HG02943 (cell line): ENCODE results near the gene MRPS34.

Experiments
- ATAC-seq: cut with Tn5 transposase; IDR thresholded peaks from one replicate; pipeline ENCODE4 v1.9.1; 2021; ENCODE audit warnings: mild to moderate bottlenecking, low read depth, moderate library complexity; ENCODE audit not compliant: unreplicated experiment

Gene MRPS34

DNA sequence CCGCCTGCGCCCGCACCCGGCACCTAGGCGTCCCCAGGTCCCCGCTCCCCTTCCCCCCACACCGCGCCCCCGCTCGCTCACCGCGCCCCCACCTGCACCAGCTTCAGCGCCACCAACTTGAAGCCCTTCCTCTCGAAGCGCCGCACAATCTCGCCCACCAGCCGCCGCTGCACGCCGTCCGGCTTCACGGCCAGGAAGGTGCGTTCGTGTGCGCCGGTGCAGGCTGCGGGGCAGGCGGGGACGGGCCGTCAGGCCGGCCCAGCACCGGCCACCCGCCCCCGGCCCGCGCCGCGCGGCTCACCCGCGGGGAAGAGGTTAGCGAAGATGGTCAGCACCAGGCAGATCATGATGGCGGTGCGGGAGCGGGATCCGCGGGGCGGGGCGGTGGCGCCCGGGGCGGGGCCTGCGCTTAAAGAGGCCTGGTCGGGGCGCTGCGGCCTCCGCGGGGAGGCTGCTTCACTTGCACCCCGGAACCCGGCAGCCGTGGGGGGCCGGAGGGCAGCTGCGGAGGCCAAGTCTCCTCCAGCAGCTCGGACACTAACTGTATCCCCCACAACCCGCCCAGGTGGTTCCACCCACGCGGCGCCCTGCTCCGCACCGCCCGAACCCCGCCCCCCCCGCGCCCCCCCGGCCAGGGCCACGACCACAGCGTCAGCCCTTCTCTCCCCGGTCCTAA is 1.6 kb downstream of the MRPS34 start, which contains the start of gene NME3:
NME3 (minus strand) TSS at position 356 of the 676 bp plus-strand sequence; CDS start at position 347, 9 bp downstream.
- no peak for ATAC-seq

DNA sequence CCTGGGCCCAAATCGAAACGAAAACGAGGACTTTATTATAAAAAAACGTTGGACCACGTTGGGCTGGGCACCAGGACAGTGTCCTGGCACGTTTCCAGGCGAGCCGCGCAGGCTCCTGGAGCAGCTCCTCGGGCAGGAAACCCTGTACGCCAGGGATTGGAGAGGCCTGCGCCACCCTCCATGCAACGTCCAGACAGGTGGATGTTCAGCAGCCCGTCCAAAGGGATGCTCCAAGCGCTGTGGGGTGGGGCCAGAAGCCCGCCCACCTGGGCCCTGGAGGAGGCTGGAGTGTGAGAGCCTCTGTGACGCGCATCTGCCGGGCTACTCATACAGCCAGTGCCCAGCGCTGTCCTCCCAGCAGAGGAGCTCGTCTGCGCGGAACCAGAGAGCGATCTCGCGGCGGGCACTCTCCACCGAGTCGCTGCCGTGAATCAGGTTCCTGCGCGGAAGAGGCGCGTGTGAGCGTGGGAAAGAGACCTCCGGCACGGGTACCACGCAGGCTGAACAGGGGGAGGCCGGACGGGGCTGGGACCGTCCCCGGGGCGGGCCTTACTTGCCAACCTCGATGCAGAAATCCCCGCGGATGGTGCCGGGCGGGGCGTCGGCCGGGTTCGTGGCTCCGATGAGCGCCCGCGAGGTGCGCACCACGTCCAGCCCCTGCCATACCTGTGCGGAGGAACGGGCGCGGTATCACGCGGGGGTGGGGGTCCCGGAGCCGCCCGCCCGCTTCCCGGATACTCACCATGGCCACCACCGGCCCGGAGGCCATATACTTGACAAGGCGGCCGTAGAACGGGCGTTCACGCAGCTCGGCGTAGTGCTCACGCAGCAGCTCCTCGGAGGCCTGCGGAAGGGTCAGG is 2.4 kb downstream of the MRPS34 start:
- no peak for ATAC-seq

DNA sequence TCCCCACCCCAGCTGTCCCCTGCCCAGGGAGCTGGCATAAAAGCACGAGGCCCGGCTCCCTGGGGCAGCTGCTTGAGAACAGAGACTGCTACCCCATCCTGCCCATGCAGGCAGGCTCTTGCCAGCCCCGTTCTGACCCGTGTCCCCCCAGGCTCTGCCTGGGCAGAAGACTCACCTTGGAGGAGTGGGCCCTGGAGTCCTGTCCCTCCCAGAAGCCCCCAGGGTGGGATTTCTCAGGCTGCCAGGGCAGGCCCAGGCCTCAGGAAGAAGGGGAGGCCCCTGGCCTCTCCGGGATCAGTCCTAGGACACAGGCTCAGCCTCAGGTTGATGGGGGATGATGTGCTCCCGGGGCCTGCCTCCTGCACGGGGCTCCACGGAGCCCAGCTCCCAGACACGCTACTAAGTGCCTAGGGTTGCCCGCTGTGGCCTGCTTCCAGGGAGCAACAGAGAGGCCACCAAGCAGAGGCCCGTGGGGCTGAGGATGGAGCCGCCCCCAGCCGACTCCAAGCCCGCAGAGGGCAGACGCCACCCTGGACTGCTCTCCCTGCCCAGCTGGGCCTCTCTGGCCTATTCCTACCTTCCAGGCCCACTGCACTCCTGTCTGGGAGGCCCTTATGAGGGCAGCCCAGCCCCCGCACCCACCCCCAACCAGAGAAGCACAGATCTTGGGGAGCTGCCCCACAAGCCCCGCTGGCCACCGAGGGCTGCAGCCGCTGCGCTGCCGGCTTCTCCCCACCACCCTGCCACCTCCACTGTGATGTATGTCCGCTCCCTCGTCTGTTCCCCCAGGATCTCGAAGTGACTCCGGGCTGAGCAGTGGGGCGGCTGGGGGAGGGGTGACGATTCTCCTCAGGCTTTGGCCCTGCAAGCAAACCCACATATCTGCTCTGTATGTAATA is 3.3 kb downstream of the MRPS34 start:
- ATAC-seq = no peak

DNA sequence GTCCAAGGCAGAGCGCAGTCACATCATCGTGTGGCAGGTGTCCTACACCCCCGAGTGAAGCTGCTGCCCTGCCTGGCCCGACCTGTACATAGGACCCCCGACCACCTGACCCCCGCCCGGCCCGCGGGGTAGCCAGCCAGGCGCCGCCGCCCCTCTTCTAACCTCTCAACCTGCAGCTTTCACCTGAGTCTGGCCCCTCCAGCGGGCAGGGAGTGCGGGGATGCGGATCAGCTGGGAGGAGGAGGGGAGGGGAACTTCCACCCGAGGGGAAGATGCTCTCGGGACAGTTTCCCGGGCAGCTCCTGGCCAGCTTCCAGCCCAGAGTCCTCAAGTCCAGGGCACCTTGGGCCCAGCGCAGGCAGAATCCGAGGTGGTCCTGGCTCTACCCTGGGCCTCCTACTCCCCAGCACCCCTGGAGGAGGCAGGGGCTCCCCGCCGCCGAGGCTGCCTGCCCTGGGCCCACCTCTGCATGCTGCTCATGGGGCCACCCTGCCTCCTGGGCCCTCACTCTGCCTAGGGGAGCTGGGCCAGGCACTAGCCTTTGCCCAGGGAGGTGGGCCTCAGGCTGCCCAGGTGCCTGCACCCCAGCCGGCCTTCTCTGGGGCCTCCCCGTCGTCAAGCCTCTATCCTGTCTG is 4.0 kb downstream of the MRPS34 start:
- ATAC-seq = no peak

DNA sequence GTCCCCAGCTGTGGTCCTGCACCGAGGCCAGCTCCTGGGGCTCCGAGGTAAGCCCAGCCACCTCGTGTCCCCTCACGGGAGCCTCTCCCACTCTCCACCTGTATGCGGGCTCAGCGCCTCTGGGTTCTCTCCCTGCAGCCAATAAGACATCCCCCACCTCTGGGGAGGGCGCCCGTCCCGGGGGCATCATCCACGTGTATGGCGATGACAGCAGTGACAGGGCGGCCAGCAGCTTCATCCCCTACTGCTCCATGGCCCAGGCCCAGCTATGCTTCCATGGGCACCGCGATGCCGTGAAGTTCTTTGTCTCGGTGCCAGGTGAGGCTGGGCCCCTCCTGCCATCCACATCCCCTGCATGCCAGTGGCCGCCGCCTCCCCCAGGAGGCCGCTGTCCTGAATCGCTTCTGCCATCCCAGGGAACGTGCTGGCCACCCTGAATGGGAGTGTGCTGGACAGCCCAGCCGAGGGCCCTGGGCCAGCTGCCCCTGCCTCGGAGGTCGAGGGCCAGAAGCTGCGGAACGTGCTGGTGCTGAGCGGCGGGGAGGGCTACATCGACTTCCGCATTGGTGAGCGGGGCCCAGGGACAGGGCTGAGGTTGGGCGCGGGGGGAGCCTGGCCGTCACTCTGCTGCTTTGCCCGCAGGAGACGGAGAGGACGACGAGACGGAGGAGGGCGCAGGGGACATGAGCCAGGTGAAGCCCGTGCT is 4.7 kb downstream of the MRPS34 start:
- no peak for ATAC-seq

DNA sequence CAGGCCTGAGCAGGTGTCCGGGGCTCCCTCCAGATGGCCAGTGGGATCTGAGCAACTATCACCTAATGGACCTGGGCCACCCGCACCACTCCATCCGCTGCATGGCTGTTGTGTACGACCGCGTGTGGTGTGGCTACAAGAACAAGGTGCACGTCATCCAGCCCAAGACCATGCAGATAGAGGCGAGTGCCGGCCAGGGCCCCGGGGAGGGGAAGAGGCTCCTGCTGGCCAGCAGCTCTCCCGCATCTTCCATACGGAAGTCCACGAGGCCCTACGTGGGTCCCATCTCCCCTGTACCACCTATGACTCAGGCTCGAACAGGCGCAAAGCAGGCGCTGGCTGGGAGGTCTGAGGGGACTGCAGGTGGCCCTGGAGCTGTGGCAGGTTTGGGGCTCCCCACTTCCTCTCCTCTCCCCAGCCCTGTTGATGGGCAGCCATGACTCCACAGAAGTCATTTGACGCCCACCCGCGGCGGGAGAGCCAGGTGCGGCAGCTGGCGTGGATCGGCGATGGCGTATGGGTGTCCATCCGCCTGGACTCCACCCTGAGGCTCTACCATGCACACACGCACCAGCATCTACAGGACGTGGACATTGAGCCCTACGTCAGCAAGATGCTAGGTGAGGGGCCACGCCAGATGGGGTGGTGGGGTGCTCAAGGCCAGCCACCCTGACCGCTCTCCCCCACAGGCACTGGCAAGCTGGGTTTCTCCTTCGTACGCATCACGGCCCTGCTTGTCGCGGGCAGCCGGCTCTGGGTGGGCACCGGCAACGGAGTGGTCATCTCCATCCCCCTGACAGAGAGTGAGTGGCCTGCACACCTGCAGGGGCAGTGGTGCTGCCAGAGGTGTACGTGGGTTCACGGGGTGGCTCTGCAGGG is 5.6 kb downstream of the MRPS34 start:
- ATAC-seq = no peak

DNA sequence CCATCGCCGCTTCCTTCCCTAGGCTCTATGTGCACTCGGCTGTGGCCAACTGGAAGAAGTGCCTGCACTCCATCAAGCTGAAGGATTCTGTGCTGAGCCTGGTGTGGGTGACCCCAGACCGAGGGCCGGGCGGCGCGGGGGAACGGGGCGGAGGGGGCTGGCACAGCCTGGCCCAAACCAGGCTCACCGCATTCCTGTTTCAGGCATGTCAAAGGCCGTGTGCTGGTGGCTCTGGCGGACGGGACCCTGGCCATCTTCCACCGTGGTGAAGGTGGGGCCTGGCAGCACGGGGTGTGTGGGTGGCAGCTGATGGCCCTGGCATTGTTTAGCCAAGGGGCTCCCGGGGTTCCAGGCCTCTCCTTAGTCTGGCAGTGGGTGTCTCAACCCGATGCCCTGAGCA is 6.2 kb downstream of the MRPS34 start:
- no peak for ATAC-seq

DNA sequence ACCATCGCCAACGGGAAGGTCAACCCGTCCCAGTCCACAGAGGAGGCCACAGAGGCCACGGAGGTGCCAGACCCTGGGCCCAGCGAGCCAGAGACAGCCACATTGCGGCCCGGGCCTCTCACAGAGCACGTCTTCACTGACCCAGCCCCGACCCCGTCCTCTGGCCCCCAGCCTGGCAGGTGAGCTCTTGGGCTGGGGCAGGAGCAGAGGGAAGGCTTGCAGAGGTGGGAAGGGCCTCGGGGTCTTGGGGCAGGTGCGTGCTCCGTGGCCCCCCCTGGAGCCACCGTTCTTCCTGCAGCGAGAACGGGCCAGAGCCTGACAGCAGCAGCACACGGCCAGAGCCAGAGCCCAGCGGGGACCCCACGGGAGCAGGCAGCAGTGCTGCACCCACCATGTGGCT is 6.7 kb downstream of the MRPS34 start:
- ATAC-seq = no peak

DNA sequence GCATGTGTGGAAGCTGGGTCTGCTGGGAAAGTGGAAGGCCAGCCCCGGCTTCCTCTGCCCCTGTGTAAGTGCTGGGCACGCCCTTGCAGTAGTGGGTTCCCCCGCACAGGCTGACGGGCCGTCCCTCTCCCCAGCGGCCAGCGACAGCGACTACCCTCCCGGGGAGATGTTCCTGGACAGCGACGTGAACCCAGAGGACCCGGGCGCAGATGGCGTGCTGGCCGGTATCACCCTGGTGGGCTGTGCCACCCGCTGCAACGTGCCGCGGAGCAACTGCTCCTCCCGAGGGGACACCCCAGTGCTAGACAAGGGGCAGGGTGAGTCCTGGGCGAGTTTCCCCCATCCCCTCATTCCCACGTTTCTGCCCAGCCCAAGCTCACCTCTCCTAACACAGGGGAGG is 7.1 kb downstream of the MRPS34 start:
- ATAC-seq = no peak

DNA sequence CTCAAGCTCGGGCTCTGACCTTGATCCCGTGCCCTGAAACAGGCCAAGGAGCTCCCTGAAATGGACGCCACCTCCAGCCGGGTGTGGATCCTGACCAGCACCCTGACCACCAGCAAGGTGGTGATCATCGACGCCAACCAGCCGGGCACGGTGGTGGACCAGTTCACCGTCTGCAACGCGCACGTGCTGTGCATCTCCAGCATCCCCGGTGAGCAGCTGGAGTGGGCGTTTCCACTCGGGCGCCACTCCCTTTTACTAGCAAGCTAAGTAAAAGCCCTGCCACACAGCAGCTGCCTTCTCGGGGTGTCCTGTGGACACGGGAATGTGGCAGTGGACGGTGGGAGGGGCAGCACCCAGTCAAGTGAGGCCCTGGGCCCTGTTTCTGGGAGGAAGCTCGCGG is 8.0 kb downstream of the MRPS34 start:
- no peak for ATAC-seq

DNA sequence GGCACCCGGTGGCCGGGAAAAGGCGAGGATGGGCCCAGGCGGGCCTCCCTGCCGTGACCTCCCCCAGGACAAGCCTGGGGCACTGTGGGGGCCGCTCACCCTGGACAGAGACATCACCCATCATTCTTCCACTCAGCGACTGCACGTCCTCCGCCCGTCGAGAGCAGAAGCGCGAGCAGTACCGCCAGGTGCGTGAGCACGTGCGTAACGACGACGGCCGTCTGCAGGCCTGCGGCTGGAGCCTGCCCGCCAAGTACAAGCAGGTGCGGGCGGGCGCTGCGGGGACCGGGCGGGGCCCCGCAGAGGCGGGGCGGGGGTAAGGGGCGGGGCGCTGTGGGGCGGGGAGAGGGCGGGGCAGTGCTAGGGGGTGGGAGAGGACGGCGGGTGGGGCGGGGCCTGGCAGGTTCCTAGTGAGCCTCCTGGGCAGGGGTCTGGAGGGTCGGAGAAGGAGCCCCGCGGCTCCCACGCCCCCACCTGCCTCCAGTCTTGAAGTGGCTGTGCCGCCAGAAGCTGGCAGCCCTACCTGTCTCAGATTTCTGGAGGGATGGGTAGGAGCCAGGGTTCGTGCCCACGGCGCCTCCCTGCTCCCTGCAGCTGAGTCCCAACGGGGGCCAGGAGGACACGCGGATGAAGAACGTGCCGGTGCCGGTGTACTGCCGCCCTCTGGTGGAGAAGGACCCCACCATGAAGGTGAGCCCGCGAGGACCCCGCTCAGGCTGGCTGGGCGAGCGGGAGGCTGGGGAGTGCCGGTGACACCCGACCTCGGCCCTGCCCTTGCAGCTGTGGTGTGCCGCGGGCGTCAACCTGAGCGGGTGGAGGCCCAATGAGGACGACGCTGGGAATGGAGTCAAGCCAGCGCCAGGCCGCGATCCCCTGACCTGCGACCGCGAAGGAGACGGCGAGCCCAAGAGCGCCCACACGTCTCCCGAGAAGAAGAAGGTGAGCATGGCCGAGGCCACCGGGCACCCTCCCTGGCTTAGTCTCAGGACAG is 9.1 kb downstream of the MRPS34 start:
- no peak for ATAC-seq

DNA sequence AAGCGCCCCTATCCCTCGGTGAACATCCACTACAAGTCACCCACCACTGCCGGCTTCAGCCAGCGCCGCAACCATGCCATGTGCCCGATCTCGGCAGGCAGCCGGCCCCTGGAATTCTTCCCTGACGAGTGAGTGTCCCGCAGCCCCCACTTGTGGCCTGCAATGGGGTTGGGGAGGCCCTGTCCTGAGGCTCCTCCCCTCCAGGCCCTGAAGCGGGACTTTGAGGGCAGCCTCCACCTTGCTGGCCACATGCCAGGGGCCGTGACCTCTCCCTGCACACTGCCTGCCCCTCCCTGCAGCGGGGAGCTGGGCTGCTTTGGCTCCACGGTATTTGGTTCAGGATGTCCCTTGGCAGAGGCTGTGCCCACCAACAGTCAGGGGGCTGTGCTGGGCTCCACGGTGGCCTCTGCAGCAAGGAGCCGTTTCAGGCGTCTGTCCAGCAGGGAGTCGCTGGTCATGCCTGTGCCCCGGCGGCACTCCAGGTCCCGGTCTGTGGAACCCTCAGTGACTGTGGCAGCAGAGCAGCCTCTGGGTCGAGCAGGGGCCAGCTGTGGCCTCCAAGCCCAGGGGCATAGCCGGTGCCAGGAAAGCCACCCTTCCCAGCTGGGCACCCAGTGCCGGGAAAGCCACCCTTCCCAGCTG is 9.9 kb downstream of the MRPS34 start:
- no peak for ATAC-seq

DNA sequence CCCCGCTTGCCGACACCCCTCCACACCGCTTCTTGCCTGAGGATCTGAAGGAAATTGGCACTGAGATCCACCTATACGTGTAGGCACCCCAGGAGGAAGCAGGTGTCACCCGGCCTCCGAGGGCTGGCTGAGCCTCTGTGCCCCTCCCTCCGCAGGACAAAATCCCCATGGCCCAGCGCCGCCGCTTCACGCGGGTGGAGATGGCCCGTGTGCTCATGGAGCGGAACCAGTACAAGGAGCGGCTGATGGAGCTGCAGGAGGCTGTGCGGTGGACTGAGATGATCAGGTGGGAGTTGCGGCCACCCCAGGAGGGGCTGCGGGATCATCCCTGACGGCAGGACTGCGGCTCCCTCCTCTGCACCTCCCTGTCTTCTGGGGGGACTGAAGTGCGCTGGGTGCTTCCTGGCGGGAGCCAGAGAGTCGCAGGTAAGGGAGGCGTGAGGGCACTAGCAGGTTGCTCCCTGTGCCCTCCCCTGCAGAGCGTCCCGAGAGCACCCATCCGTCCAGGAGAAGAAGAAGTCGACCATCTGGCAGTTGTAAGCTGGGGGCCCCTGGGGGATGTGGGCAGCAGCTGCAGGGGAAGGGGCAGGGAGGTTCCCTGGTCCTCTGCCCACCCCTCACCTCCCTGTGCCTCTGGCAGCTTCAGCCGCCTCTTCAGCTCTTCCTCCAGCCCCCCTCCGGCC is 10.6 kb downstream of the MRPS34 start:
- ATAC-seq = no peak

DNA sequence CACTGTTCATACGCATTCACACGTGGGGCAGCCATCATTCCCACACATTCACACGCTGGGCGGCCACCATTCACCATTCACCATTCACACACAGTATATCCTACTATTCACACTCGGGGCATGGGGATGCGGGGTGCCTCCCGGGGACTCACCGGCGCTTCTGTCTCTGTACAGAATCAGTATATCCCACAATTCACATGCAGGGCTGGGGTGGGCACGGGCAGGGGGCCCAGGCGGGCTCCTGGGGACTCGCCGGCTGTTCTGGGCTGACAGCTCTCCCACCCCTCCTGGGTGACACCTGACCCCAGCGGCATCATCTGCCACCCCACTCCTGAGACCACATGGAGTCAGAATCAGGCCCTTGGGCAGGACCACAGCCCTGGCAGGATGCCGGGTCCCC is 11.2 kb downstream of the MRPS34 start:
- ATAC-seq = no peak

DNA sequence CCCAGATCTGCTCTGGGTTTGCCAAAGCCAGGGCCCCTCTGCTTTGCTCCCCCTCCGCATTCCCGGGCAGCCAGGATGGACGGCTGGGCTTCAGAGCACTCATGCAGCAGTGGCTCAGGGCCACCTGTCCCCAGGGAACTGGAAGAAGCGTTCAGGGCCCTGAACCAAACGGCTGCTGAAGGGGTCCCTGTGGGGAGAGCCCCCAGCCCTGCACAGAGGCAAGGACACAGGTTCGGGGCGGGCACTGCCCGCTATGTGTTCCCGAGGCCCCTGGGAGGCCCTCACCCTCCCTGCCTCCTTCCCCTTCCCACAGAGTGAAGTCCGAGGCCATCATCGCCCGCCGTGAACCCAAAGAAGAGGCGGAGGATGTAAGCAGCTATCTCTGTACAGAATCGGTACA is 12.0 kb downstream of the MRPS34 start:
- no peak for ATAC-seq

DNA sequence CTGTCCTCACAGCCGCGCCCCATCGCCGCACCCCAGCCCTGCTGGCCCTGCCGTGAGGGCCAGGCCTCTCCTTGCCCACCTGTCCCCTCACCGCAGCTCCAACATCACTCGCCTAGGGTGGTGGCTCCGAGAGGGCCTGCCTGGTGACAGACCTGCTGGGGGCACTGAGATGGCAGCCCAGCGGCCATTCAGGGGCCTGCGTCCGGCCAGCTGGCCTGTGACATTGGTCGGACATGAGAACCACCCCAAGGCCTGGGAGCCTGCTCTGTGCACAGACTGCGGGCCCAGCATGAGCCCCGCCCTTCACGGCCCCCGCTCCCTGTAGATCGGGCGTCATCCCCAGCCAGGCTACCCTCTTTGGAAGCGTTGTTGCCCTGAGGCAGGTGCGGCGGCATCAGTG is 13.4 kb downstream of the MRPS34 start:
- ATAC-seq = no peak

DNA sequence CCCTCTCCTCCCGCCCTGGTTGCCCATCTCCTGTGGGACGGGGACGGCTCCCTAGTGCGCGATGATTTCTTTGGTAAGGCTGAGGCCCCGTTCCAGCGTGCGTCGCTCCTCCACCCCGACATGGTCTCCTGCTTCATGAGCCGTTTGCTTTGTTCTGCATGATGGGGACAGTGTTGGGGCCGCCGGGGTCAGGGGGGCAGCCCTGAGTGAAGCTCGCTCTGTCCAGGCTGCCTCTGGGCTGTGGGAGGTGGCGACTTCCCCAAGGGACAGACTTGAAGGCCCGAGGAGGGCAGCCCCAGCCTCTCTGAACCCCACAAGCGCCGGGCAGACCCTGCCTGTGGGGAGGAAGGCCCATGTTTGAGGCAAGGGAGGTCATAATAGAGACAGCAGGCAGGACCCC is 14.0 kb downstream of the MRPS34 start:
- ATAC-seq = no peak
